OCI-M2 (cell line): ENCODE data around the gene IMP3.

Experiments used
- DNase-seq: peaks from one replicate; lab custom pipeline; 2025; ENCODE audit not compliant: unreplicated experiment; lab: John Stamatoyannopoulos, UW

The IMP3 gene

DNA sequence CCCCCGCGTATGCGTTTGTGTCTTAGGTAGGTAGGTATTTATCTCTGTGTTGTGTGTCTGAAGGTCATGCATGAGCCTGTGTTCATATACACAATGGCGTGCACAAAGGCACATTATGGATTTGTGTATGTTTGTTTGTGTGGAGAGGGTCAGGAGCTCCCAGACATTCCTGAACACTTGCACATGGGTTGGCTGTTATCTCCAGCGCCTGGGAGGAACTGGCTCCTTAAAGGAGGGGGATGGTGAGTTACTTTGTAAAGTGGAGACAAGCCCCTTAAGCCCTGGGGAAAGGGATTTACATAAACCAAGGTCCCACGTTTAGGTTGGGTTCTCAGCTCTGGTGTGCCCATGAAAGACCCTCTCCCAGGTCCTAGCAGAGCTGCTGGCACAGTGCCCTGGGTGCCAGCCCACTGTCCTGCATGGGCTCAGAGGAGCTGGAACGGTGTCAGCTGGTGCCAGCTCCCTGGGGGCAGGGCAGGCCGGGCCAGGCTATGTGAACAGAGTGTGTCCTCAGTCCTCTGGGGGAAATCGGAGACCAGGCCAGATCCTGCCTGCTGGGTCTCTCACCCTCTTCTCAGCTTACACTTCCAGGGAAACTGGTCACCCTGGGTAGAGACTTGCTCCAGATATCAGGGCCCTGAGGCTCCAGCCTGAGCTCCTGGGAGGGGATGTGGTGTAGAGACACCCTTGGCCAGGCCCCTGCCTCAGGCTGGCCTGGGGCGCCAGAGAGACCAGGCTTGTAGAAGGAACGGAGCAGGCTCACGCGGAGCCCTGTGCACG is 32.8 kb upstream of the IMP3 start:
- no peak for DNase-seq

DNA sequence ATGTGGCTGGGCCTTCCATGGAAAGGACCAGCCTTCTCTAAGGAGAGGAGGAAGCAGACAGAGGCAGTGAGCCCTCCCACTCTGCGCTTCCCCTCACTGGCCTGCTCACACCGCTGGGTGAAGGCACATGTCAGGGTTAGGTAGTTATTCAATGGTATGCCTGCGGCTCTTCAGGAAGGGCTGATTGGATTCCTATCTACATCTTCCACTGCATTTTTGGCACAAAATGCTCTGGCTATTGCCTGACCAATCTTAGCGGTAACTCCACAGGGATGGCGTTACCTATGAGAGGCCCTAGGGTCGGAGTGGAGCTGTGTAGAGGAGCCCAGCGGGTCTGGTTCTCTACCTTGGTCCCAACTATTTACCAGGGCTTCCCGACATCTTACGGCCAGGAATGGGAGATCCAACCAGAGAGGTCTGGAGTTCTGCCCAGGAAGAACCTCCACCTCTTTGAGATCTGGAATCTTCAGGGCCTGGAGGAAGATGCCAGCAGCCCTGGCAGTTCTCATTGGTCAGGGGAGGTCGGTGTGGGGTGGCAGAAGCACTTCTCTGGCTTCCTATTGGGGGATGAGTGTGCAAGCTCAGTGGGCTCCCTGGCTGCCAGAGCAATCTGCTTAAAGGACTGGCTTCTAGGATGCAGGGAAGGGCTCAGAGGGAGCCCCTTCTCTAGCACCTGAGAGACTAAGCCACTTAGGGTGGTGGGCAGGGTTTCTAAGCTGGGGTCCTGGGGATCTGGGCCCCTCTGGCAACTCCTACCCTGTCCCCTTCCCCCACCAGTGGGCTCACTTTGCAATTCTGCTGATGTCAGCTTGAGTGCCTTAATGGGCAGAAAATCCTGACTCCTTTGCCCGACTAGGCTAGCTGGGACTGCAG is 31.9 kb upstream of the IMP3 start:
- no peak for DNase-seq

DNA sequence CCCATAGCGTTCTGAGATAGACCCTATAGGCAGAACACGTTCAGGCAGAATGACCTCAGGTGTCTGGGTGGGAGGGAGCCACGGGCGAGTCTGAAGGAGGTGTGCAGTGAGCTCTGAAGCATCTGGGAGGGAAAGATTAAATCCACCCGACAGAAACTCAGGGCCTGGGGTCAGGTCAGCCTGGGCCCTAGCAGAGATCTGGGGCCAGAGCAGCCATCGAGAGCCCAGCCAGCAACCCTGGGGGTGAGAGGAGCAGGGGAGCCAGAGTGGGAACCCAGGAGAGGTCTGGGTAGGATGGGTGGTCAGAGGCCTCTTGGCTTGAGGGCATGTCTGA is 29.8 kb upstream of the IMP3 start:
- no peak for DNase-seq

DNA sequence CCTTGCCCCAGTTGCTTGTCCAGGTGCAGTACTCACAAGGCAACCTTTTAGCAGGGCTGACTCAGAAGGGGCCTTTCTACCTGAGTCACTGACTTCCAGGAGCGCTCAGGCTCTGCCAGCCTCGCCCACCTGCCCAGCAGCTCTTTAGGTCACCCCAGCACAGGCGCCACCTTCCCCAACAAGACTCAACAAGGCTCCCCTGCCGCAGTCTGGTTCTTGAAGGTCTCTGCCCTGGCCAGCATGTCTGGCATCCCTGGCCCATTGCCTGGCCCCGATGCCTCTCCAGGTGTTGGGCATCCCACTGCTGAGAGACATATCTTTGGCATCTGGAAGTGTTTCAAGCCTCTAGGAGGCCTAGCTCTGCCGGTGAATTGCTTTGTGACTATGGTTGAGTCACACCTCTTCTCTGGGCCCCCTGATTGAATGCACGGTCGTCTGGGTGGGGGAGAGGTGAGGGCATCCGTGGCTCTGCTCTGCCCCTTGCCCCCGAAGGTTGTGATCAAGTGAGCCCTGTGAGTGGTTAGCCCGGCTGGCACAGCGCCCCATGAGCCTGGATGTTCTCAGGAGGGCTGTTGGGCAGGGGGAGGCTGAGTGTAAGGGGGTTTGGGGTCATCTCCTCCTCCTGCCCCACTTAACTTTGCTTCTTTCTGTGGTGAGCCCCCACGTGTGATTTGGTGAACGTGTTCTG is 29.3 kb upstream of the IMP3 start:
- DNase-seq = no peak

DNA sequence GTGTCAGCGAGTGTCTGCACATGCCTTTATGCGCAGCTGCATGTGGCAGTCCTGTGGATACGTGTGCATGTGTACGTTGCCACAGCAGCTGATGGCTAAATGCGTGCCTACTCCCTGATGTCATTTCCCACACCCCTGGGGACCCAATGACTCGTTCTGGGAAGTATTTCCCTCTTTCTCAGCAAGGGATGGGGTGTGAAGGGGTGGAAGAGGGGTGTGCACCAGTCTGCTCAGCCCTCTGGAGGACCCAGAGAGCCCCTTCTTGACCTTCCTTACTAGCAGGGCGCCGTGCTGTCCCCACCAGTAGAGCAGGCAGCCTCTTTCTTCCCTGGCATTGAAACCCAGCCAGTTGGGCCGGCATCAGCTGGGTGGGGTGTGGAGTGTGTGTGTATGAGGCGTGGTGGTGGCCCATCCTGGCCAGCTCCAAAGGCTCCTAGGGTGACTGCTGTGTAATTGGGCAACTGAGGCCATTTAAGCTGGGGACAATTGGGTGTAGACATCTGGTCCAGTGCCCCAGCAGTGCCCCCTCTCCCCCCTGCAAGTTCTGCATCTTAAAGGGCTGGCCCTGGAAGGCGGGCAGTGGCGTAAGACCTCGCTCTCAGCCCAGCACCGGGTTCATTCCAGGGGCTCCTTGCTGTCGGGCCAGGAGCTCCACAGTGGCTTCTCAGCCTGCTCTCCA is 26.9 kb upstream of the IMP3 start:
- DNase-seq = no peak

DNA sequence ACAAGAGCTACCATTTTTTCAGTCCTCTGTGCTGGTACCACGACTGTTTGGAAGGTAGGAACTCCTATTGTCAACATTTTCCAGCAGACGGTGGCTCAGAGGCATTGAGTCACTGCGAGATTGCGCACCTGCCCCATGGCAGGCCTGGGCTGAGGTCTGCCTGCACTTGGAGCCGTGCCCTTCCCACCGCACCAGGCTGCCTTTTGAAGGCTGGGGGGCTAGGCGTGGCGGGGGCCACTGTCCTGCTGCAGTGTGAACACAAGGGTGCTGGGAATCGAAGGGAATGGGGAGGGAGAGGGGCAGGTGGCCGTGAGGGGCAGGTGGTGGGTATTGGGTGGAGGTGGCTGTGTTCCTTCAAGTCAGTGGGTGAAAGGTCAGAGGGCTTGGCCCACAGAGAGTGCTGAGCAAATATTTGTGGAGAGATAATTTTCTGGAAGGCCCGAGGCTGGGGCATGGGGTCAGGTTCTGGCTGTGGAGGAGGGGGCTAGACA is 24.0 kb upstream of the IMP3 start:
- DNase-seq = no peak

DNA sequence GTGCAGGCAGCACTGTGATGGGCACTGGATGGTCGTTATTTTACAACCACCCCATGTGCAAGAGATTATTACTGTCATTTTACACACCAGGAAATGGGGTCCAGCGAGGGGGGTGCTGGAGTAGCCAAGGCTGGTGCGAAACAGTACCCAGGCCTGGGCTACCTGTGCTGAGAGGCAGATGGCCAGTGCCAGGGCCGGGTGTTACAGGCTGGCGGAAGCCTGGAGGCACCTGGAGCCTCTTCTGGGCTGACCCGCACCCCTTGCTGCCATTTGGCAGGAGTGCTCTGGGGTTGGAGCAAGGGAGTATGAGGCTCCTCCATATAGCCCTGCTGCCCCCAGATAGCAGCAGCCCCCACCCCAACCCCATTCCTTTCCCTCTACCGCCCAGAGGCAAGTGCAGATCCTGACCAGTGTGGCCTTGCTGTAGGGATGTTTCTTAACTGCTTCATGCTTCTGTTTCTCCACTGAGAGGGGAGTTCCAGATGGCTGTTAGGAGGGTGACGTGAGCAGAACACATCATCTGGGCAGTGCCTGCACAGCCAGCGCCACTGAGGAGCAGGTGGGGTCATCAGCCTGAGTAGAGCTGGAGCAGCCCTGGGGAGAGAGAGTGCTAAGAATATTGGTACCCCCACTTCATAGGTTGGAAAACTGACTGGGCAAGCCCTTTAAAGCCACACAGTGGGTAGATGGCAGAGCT is 22.9 kb upstream of the IMP3 start:
- DNase-seq = no peak

DNA sequence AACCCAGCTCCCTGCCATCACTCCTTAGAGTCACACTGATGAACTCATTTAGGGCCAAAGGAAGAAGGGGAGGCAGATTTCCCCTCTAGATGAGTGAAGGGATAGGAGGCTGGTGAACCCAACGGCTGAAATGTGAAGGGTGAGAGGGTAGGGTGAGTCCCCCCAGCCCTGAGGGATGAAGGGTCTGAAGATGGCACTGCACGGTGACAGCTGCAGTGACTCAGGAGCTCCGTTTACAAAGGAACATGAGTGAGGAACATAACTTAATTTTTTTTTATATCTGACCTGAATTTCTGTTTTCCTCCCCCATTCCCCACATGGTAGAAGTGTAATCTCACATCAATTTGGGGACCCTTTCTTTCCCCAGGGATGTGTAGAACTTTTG is 21.7 kb upstream of the IMP3 start:
- DNase-seq = no peak

DNA sequence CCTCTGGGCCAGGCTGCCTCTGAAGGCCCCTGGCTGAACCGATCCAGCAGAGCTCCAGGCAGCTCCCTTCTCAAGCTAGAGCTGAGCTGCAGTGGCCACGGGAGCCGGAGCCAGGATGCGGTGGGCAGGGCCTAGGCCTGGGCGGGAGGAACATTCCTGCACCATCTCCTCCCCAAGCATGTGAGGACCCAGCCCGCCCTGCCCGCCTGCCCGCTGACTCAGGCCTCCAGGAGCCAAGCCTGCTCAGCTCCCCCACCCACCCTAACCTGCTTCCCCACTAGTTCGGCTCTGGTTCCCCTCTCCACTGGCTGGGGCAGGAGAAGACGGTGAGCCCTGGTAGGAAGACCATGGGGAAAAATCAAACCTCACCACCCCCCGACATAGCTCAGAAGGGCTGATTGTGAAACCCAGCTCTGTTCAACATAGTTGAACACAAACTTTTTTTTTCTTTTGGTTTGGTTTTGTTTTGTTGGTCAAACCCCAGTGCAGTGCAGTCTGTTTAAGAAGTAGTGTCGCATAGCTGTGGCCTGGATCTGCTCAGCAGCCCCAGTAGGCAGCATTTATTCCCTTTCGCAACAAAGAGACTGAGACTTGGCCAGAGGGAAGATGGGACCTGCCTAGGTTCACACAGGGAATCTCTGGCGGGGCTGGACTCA is 21.2 kb upstream of the IMP3 start:
- no peak for DNase-seq

DNA sequence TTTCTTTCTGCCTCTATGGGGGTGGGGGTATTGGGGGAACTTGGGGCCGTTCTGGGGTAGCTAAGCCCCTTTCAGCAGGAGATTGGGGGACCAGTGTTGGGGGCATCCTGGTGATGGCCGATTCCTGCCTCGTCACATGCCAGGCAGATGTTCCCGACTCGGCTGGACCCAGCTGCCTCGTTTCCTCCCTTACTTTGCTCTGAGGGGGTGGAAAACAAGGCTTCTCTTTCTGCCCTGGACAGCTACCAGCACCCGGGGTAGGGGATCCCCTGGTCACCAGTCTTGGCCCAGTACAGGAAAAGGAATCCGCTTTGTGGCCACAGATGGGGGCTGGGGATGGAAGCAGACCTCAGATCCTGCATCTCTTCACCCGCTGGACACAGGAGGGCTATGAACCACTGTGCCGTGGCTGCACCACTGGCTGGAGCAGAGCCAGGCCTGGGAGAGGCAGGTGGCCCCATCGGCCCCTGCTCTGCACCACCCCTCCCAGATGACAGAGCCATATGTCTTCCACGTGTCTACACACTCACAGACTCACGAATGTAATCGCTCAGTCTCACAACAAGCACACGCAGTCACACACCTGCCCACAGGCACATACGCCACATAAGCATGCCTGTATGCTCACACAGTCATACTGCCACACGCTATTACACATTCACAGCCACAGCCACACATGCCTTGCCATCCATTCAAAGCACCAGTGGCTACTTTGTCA is 20.1 kb upstream of the IMP3 start:
- no peak for DNase-seq

DNA sequence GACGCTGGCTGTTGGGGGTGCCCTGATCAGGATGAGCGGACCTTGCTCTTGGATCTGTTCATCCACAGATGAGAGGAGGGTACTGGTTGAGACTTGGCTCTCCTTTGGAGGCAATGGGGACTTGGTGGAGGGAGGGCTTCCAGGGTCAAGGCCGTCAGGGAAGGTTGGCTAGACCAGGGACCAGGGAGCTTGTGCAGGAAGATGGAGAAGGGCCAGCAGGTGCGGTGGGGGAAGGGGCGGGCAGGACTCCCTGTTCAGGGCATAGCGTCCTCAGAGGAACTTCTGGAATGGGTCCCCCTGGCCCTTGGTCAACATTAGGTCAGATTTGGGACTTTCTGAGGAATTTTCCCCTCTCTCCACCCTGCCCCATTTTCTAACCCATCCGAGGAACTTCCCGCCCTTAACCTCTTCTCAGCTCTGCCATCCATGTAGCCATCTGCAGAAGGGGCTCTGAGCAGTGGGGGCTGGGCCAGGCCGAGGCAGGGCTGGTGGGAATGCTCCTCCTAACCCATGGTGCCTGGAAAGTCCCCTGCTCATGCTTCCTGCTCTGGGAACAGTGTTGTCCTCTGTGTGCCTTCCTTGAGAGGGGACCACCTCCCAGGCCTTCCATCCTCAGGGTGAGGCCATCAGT is 19.2 kb upstream of the IMP3 start:
- DNase-seq = no peak

DNA sequence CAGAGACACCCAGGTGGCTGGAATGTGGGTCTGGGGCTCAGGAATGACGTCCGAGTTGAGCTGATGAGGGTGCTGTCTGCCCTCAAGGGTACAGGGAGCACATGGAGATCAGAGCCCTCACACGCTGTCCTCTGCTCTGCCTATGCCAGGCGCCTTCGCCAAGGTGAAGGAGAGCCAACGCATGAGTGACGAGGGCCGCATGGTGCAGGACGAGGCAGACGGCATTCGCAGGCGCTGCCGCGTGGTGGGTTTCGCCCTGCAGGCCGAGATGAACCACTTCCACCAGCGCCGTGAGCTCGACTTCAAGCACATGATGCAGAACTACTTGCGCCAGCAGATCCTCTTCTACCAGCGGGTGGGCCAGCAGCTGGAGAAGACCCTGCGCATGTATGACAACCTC is 16.8 kb upstream of the IMP3 start:
- DNase-seq = no peak

DNA sequence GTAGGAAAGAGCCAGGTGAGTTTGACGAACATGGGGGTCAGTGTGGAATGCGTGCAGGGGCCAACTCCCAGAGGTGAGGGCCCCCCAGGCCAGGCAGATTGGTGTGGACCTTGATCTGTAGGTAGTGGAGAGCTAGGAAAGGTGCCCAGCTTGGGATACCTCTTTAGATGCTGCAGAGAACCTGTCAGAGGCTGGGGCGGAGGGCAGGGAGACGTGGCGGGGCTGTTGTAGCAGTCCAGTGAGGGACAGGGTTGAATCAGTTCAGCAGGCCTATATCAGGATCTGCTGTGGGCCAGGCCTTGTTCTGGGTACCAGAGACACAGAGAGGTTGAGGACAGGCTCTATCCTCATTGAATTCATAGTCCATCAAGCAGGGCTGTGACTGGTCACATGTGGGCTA is 16.3 kb upstream of the IMP3 start:
- no peak for DNase-seq

DNA sequence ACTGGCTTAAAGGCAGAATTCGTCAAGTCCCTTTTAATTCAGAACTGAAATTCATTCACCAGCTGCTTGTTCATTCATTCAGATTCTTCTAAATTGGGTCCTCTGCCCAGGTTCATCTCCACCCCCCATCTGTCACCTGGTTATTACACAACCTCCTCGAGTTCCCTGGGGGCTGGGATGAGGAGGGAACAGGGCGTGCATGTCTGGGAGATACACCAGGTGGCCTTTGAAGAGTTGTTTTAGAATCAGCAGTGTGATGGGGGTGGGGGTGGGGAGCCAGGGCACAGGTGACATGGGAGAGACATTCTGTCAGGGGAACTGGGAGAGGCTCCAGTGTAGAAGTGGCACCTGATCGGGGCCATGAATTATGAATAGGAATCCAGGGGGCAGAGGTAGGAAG is 15.9 kb upstream of the IMP3 start:
- DNase-seq = no peak

DNA sequence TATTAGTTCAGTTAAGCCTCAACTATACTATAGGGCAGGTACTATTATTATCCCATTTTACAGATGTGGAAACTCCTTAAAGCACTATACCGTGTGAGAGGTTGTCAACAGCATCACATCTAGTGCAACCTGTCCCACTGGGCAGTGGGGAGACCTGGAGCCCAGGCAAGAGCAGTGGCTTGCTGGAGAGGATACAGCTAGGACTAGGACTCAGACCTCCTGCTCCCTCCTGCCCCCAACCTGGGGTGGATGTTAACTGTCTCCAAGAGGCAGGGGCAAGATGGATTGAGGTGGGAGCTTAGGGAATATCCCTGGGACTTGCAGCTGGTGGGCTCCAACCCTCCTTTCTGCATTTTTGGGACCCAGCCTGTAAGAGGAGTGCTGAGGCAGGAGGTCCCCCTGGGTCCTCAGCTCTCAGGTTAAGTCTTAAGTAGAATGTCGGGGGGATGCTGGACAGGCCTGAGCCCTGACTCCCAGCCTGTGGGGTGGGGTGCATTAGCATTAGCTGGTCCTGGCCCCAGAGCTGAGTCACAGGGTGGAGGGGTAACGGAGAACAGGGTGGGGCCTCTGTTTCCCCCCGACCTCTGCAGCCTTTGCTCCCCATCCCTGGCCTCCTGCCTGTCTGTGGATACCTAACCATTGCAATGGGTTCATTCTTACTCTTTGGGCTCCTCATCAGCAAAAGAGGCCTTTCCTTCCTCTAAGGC is 14.3 kb upstream of the IMP3 start:
- DNase-seq = no peak

DNA sequence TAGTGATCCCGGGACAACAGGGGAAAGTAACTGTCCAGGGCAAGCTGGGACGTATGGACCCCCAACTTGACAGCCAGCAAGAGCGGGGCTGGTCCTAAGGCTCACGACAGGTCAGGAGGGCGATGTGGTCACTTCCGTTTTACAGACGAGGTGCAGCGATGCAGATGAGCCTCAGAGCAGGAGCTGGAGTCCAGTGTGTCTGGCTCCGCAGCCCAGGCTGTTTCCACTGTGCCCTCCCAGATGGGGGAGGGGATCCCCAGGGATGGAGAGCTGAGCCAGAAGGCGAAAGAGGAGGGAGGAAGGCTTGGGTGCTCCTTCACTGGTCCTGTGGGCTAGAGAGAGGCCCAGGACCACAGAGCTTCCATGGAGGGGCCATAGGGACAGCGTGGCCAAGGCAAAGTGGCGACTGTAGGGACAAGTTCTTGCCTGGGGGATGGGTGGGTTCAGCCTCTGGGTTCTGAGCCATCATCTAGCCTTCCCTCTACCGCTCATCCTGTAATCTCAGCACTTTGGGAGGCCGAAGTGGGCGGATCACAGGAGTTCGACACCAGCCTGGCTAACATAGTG is 13.4 kb upstream of the IMP3 start:
- DNase-seq = no peak

DNA sequence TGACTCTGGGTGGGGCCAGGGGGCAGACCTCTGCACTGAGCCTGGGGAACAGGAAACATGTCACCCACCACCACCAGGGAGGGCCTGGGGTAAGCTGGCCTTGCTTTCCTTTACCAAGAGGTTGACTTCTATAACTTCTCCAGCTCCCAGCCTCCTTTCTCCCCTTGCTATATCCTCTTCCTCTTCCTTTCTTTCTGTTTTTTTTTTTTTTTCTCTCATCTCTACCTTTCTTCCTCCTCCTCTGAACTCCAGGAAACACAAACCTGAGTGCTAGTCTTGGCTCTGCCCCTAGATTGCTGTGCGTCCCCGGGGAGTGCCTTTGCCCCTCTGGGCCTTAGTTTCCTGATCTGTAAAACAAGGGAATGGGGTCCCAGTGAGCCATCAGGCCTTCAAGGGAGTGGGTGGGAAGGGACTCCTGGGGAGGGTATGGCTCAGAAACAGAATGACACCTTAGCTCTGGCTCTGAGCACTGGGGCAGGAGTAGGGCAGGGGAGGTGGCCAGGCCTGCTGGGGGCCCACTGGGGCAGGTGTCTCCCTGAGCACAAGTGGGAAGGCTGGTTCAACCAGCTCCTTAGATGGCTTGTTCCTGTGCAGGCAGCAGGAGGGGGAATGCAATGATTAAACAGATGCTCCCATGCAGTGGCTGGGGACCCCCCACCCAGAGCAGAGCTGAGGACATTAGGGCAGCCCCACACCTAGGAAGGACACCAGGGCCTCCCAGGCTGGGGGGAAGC is 12.0 kb upstream of the IMP3 start:
- DNase-seq = no peak
